Colonic mucosa (tissue), 4 donors: ENCODE data around the gene UACA. TPM values are rescaled to one million over a fixed set of nuclear protein-coding genes. Genes with fewer than 3 reads are reported as not detected.
"Not testable (repeated sequence)": the region's sequence is repeated elsewhere in the genome, so short reads cannot be mapped to it uniquely, and the experiment has no call there.

ENCODE experiments used
- DNase-seq: peaks from one replicate; pipeline ENCODE4 v3.0.0-alpha.2; 2020
- H3K27ac ChIP-seq: fragments of 200-600 bp; one replicate; pipeline ENCODE4 v1.8.0; 2021
- H3K27me3 ChIP-seq: fragments of 200-600 bp; one replicate; pipeline ENCODE4 v1.8.0; 2021
- H3K36me3 ChIP-seq: fragments of 200-600 bp; one replicate; pipeline ENCODE4 v1.8.0; 2021
- H3K4me1 ChIP-seq: fragments of 200-600 bp; one replicate; pipeline ENCODE4 v1.8.0; 2021; ENCODE audit warnings: mild to moderate bottlenecking
- H3K4me3 ChIP-seq: fragments of 200-600 bp; one replicate; pipeline ENCODE4 v1.8.0; 2021
- H3K9ac ChIP-seq, 2 donors: one replicate each; pipeline ENCODE4 v1.7.0; 2013; ENCODE audit warnings: control low read depth in 2 of 2, low read depth in 2 of 2, low read length in 2 of 2
- H3K9me3 ChIP-seq: fragments of 200-600 bp; one replicate; pipeline ENCODE4 v1.8.0; 2021
- intact Hi-C: fragments of 100-400 bp; cut with DNase I; formaldehyde crosslinking; loops from one replicate; pipeline ENCODE4 v1.14.1; 2022
- total RNA-seq, 2 donors: library from RNA; stranded (reverse); fragmentation: NEBNext Ultra II Directional in 1 of 2; extraction: Animal tissue kit (Norgen Biotek cat#: 25700) in 1 of 2; gene quantifications; one replicate each; pipeline ENCODE4 v1.2.1, GENCODE V29; 2021
- TF ChIP-seq, protein P1 (sequence below): fragments of 200-600 bp; IDR thresholded peaks from one replicate; pipeline ENCODE4 v1.8.0; 2022; ENCODE audit warnings: antibody characterized with exemption, mild to moderate bottlenecking
- donor health status: healthy.
- donor health status: DM: no; HTN: no; CAD: no.
- donor health status: DM: no; HTN: no; CAD: no.

Gene UACA
- 10 to 100 TPM; 55.4 to 57.3 TPM for total RNA-seq

GRCh38 chr15:70763120-70763949 lies at the start of gene UACA:
Gene UACA, minus strand, starts transcription at chr15:70763558. Its CDS starts 151 bp downstream, at chr15:70763407.
- no peaks in the 10 kb centered on the region for H3K4me1 ChIP-seq
- peak within 1 kb of the TSS; percentile 87 to 92 for H3K9ac ChIP-seq
- peak; percentile 99 for DNase-seq
- H3K27me3 ChIP-seq, result no peaks in the 10 kb centered on the region
- no peaks in the 10 kb centered on the region for H3K36me3 ChIP-seq
- no peaks in the 10 kb centered on the region for H3K9me3 ChIP-seq
- H3K27ac ChIP-seq, result peak within 1 kb of the TSS; percentile 97
- TF ChIP-seq, protein P1, sequence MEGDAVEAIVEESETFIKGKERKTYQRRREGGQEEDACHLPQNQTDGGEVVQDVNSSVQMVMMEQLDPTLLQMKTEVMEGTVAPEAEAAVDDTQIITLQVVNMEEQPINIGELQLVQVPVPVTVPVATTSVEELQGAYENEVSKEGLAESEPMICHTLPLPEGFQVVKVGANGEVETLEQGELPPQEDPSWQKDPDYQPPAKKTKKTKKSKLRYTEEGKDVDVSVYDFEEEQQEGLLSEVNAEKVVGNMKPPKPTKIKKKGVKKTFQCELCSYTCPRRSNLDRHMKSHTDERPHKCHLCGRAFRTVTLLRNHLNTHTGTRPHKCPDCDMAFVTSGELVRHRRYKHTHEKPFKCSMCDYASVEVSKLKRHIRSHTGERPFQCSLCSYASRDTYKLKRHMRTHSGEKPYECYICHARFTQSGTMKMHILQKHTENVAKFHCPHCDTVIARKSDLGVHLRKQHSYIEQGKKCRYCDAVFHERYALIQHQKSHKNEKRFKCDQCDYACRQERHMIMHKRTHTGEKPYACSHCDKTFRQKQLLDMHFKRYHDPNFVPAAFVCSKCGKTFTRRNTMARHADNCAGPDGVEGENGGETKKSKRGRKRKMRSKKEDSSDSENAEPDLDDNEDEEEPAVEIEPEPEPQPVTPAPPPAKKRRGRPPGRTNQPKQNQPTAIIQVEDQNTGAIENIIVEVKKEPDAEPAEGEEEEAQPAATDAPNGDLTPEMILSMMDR, result no peak
- peak within 1 kb of the TSS; percentile 89 for H3K4me3 ChIP-seq
- intact Hi-C loops, result no loop called here

DNA sequence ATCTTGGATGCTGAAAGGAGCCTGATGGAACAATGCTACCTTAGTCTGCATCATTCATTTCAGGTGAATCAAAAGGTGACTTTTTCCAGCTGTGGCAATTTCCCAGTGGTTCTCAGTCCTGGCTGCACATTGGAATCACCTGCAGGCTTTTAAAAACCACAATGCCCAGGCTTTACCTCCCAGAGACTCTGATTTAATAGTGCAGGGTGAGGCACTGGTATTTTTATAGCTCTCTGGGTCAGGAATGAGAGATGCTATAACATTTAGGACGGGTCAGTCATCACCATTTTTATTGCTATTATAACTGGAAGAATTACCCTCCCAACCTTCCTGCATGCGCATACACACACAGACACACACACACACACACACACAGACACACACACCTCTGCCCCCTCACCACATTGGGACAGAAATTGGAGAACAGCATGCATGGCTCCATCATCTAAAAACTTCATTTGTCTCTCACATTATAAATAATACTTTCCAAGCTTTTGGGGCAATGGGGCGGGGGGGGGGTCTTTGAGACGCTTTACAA lies 49.5 kb upstream of the UACA start:
- no peaks in the 10 kb centered on the region for H3K27me3 ChIP-seq
- intact Hi-C loops, result loop anchor here (2.0 kb wide), 1 partner anchor 62 kb away; no protein-coding TSS in a partner anchor
- H3K4me3 ChIP-seq, result no peak overlapping the region
- no peak overlapping the region for H3K27ac ChIP-seq
- TF ChIP-seq, protein P1, result no peak
- H3K9ac ChIP-seq, result no peak overlapping the region
- no peaks in the 10 kb centered on the region for H3K9me3 ChIP-seq
- no peaks in the 10 kb centered on the region for H3K4me1 ChIP-seq
- no peaks in the 10 kb centered on the region for H3K36me3 ChIP-seq
- DNase-seq, result no peak

DNA sequence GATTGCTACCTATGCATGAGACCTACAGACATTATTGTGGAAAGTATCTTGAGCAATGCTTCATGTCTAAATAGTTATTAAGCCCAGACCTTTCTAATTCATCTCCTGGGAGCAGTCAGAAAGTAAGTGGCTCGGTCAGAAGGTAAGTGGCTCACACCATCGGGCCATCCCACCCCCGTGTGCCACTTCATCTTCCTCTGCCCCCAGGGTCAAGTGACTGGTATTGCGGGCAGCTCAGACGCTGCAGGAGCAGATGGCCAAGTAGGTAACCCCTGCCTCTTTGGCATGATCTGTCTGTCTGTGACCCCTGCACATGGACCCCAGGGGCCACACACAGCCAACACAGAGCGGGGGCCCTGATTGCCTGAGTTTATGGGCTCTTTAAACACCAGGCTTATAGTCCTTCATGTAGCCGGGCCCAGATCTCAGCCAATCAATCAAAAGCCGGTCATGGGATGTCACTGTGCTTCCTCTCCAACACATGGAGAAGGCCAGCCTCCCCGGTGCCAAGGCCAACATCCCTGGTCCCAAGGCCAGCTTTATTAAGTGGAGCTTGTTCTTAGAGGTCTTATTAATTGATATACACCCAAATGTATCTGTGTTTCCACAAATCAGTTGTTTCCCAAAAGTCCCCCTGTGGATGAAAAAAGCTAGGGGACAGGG lies 47.7 kb upstream of the UACA start:
- intact Hi-C loops, result loop anchor here (2.0 kb wide), 1 partner anchor 128 kb away; no protein-coding TSS in a partner anchor
- no peak overlapping the region for H3K9ac ChIP-seq
- H3K27me3 ChIP-seq, result no peaks in the 10 kb centered on the region
- no peaks in the 10 kb centered on the region for H3K4me1 ChIP-seq
- TF ChIP-seq, protein P1, result no peak
- H3K36me3 ChIP-seq, result no peaks in the 10 kb centered on the region
- no peak overlapping the region for H3K27ac ChIP-seq
- no peaks in the 10 kb centered on the region for H3K9me3 ChIP-seq
- DNase-seq, result no peak
- H3K4me3 ChIP-seq, result no peak overlapping the region

DNA sequence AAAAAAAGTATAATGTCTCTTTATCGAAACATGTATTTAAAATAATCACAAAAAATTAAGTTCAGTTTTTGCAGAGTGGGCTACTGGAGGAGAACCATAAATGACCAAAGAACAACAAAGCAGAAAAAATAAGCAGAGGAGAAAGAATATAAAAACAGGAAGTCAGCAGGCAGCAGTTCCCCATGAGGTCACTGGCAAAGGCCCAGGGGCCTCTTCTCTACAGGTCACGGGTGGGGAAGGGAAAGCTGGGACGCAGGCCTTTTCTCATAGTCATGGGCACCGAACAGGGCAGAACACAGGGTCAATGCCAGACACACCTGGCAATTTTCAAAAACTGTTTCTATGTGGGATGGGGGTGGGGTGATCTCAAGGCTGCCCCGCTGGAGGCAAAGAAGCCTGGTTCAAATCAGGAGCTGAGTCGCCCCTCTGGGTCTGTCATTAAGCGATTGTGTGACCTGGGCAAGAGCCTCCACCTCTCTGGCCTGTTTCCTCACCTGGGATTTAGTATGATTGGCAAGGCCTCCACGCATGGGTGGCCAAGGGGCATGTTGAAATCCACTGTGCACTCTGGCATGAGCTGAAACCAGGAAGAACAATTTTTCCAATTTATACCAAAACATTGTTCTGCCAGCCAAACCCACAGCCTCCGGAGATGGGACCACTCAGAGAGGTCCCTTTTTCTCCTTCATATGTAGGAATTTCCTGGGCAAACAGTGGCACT lies 43.8 kb upstream of the UACA start:
- H3K36me3 ChIP-seq, result no peaks in the 10 kb centered on the region
- DNase-seq, result no peak
- intact Hi-C loops, result no loop called here
- H3K4me1 ChIP-seq, result no peaks in the 10 kb centered on the region
- no peaks in the 10 kb centered on the region for H3K27me3 ChIP-seq
- H3K4me3 ChIP-seq, result no peak overlapping the region
- TF ChIP-seq, protein P1, result no peak
- no peaks in the 10 kb centered on the region for H3K9me3 ChIP-seq
- no peak overlapping the region for H3K27ac ChIP-seq
- no peak overlapping the region for H3K9ac ChIP-seq

- H3K9ac ChIP-seq, H3K27ac ChIP-seq, intact Hi-C loops, H3K27me3 ChIP-seq, H3K36me3 ChIP-seq, H3K9me3 ChIP-seq, H3K4me3 ChIP-seq, DNase-seq, H3K4me1 ChIP-seq: not testable (repeated sequence)
Measured at GRCh38 chr15:70804388-70804787, 41.0 kb upstream of the UACA start.
